Cardiac fibroblast (primary cell): ENCODE data around the gene GNPTAB.
A peak's percentile ranks its signal among the peaks of the same experiment; 100 is the strongest.
"Not testable (repeated sequence)": the region's sequence is repeated elsewhere in the genome, so short reads cannot be mapped to it uniquely, and the experiment has no call there.

Source experiments
- DNase-seq, 2 donors: peaks; one replicate each; pipeline versions ENCODE4 v3.0.0 to v3.0.0-alpha.2; 2010; ENCODE audit warnings: low read depth in 2 of 2
- H3K4me3 ChIP-seq, 2 donors: replicated peaks in 1 of 2; 1 replicate in 1 of 2; 2 replicates in 1 of 2; pipeline ENCODE4 v1.5.1; 2011; ENCODE audit warnings: low read depth in 2 of 2, low read length in 2 of 2, mild to moderate bottlenecking in 2 of 2, moderate library complexity in 1 of 2
- TF ChIP-seq, protein P1 (sequence below): IDR thresholded peaks from one replicate; pipeline ENCODE4 v1.5.1; 2011; ENCODE audit warnings: low read depth, mild to moderate bottlenecking, low read length, inconsistent platforms

Gene GNPTAB

DNA sequence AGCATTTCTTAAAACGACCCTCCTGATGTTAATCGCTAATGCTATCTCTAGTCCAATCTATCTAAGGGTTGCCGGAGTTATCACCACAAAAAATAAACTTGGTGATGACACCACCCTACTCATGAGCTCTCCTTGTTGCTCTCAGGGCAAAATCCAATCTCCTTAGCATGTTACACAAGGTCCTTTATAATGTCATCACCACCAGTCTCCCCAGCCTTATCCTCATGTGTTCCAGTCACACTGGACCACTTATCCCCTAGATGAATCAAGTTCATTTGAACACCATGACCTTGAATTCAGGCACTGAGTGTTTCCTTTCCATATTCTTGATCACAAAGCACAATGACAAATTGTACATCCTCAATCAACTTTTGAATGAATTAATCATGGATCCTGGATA, 27.6 kb upstream of the GNPTAB start:
- TF ChIP-seq, protein P1, sequence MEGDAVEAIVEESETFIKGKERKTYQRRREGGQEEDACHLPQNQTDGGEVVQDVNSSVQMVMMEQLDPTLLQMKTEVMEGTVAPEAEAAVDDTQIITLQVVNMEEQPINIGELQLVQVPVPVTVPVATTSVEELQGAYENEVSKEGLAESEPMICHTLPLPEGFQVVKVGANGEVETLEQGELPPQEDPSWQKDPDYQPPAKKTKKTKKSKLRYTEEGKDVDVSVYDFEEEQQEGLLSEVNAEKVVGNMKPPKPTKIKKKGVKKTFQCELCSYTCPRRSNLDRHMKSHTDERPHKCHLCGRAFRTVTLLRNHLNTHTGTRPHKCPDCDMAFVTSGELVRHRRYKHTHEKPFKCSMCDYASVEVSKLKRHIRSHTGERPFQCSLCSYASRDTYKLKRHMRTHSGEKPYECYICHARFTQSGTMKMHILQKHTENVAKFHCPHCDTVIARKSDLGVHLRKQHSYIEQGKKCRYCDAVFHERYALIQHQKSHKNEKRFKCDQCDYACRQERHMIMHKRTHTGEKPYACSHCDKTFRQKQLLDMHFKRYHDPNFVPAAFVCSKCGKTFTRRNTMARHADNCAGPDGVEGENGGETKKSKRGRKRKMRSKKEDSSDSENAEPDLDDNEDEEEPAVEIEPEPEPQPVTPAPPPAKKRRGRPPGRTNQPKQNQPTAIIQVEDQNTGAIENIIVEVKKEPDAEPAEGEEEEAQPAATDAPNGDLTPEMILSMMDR, result no peak
- H3K4me3 ChIP-seq, result no peak overlapping the region
- no peak for DNase-seq

DNA sequence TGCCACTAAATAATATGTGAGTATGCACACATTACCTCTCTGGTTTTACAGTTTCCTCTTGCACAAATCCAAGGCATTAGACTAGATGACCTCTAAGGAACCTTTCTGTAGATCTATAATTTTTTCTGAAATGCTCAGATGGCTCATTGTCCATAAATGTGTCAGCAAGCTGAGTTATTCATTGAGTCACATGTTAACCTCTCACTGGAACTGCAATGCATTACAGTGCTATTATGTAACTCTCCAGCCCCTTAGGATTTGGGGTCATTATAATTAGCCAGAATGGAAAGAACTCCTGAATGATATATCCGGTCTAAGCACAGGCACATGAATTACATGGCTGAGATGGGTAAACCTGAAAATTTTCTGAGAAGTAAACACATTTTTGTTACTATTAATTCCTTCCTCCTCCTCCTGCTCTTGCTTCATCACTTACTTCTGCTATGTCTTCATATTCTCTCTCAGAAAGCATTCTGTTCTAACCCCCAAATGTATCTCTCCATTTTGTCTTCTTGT, 26.3 kb upstream of the GNPTAB start:
- TF ChIP-seq, protein P1, result no peak
- DNase-seq, result peak; percentile 59 to 91
- no peak overlapping the region for H3K4me3 ChIP-seq

DNA sequence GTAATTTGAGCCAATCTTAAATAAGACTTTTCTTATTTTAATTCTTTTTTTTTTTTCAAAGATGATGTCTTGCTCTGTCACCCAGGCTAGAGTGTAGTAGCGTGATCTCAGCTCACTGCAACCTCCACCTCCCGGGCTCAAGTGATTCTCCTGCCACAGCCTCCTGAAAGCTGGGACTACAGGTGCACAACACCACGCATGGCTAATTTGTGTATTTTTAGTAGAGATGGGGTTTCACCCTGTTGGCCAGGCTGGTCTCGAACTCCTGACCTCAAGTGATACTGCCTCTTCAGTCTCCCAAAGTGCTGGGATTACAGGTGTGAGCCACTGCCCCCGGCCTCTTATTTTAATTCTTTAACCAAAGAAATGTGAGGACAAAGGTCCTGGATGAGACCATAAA, 25.9 kb upstream of the GNPTAB start:
- H3K4me3 ChIP-seq, result not testable (repeated sequence)

DNA sequence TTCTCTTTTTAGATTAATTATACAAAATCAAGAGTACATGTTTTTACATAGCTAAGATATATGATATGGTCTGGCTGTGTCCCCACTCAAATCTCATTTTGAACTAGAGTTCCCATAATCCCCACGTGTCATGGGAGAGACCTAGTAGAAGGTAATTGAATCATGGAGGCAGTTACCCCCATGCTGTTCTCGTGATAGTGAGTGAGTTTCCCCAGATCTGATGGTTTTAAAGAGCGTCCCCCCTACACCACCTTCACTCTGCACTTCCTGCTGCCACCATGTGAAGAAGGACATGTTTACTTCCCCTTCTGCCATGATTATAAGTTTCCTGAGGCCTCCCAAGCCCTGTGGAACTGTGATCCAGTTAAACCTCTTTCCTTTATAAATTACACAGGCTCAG, 25.2 kb upstream of the GNPTAB start:
- TF ChIP-seq, protein P1, result no peak
- DNase-seq, result no peak
- no peak overlapping the region for H3K4me3 ChIP-seq

More for the DNA sequence above, 25.9 kb upstream of the GNPTAB start:
- not testable (repeated sequence) for DNase-seq

DNA sequence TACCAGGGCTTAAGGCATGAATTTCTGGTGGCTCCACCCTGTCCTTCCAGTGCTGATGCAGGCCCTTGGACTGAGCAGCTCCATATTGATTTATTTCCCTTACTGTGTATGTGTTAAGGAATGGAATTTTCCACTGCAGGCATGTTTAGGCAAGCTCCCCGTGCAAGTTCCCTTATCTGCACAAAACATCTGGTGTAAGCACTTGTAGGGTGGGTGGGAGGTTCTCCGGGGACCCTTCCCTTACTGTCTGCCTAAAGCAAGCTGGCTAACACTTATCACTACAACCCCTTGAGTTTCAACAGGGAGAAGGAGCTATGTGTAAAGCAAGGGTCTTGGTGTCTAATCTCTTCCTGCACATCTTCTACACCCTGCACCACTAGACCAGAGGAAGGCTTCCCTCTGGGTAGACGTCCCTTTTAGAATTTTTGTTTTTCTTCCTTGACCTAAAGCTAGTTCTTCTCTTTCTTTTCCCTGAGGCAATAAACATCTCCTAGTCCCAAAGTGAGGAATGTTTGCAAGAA, 24.7 kb upstream of the GNPTAB start:
- no peak overlapping the region for H3K4me3 ChIP-seq
- DNase-seq, result no peak
- TF ChIP-seq, protein P1, result no peak

DNA sequence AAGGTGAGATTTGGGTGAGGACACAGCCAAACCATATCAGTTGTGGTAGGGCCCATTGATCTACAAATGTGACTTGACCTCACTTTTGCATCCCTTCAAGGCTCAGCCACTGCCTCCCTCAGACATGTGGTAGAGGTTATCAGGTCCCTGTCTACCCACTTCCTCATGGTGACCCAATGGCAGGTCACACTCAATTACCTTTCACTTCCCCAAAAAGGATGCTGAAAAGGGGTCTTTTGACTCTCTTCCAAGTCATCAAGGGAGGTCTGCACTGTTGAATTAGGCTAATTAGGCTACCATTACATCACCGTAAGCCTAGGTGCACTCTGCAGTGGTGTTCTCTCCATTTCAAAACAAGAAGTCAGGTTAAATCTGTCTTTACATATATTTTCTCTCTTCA, 24.0 kb upstream of the GNPTAB start:
- TF ChIP-seq, protein P1, result no peak
- H3K4me3 ChIP-seq, result no peak overlapping the region
- DNase-seq, result no peak

DNA sequence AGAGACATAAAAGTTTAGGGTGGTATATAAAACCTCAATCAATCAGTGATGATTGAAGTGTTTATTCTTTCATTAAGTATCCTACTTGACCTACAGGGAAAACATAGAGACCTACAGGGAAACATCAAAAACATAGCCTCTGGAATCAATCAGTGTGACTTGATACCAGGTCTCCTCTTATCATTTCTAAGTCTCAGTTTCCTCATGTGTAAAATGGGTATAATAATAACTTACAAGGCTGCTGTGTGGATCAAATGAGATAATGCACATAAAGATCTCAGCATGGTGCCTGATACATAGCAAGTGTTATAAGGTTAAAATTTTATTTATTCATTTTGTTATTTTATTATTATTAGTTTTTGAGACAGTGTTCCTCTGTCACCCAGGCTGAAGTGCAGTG, 22.2 kb upstream of the GNPTAB start:
- no peak for DNase-seq
- TF ChIP-seq, protein P1, result no peak
- H3K4me3 ChIP-seq, result no peak overlapping the region
